Effector memory CD4-positive, alpha-beta T cell (primary cell): ENCODE measurements around the gene PPEF1.

Experiments used
- DNase-seq, 3 donors: peaks; one replicate each; pipeline ENCODE4 v3.0.0-alpha.2; 2020
- H3K27ac ChIP-seq: 2 replicates; pipeline ENCODE4 v1.7.0; 2013; ENCODE audit warnings: mild to moderate bottlenecking, low read length, moderate library complexity; ENCODE audit not compliant: insufficient read depth, poor library complexity, severe bottlenecking
- H3K27me3 ChIP-seq: replicated peaks from 2 replicates; pipeline ENCODE4 v1.7.0; 2013; ENCODE audit warnings: mild to moderate bottlenecking, low read length; ENCODE audit not compliant: insufficient read depth, control insufficient read depth, poor library complexity, severe bottlenecking
- H3K36me3 ChIP-seq: 2 replicates; pipeline ENCODE4 v1.7.0; 2013; ENCODE audit warnings: mild to moderate bottlenecking, low read length, moderate library complexity; ENCODE audit not compliant: control insufficient read depth, insufficient read depth
- H3K4me1 ChIP-seq: 2 replicates; pipeline ENCODE4 v1.7.0; 2013; ENCODE audit warnings: low read length, mild to moderate bottlenecking; ENCODE audit not compliant: control insufficient read depth, insufficient read depth, poor library complexity, severe bottlenecking
- H3K4me3 ChIP-seq: 2 replicates; pipeline ENCODE4 v1.7.0; 2013; ENCODE audit warnings: low read length, low read depth, mild to moderate bottlenecking; ENCODE audit not compliant: insufficient read depth, poor library complexity, severe bottlenecking
- H3K9me3 ChIP-seq: 2 replicates; pipeline ENCODE4 v1.7.0; 2013; ENCODE audit warnings: mild to moderate bottlenecking, low read length, moderate library complexity; ENCODE audit not compliant: control insufficient read depth

The PPEF1 gene

GRCh38 chrX:18676470-18676869 is 31.0 kb upstream of the PPEF1 start:
- H3K4me1 ChIP-seq, result no peaks in the 10 kb centered on the region
- no peak for DNase-seq

GRCh38 chrX:18677161-18677869 is 30.1 kb upstream of the PPEF1 start:
- no peaks in the 10 kb centered on the region for H3K27me3 ChIP-seq
- no peak overlapping the region for H3K27ac ChIP-seq
- DNase-seq, result no peak
- no peaks in the 10 kb centered on the region for H3K4me1 ChIP-seq
- H3K36me3 ChIP-seq, result no peaks in the 10 kb centered on the region
- no peaks in the 10 kb centered on the region for H3K9me3 ChIP-seq
- H3K4me3 ChIP-seq, result no peak overlapping the region

More at GRCh38 chrX:18676470-18676869, 31.0 kb upstream of the PPEF1 start:
- Histone ChIP-seq H3K36me3 (no peaks in the 10 kb centered on the region), H3K4me3 (no peak overlapping the region), H3K27me3 (no peaks in the 10 kb centered on the region), H3K9me3 (no peaks in the 10 kb centered on the region), H3K27ac (no peak overlapping the region)

GRCh38 chrX:18681996-18682395 is 25.4 kb upstream of the PPEF1 start:
- no peak for DNase-seq

GRCh38 chrX:18682979-18683387 is 24.5 kb upstream of the PPEF1 start:
- no peaks in the 10 kb centered on the region for H3K9me3 ChIP-seq
- DNase-seq, result no peak
- no peaks in the 10 kb centered on the region for H3K4me1 ChIP-seq
- no peak overlapping the region for H3K4me3 ChIP-seq
- no peaks in the 10 kb centered on the region for H3K36me3 ChIP-seq
- H3K27me3 ChIP-seq, result no peaks in the 10 kb centered on the region
- H3K27ac ChIP-seq, result no peak overlapping the region

More at GRCh38 chrX:18681996-18682395, 25.4 kb upstream of the PPEF1 start:
- Histone ChIP-seq H3K4me3 (no peak overlapping the region), H3K9me3 (no peaks in the 10 kb centered on the region), H3K27me3 (no peaks in the 10 kb centered on the region), H3K4me1 (no peaks in the 10 kb centered on the region), H3K27ac (no peak overlapping the region), H3K36me3 (no peaks in the 10 kb centered on the region)

- no peaks in the 10 kb centered on the region for H3K36me3 ChIP-seq
- H3K9me3 ChIP-seq, result no peaks in the 10 kb centered on the region
Observed at GRCh38 chrX:18687856-18688495, 19.5 kb upstream of the PPEF1 start.

GRCh38 chrX:18691431-18691830 is 16.0 kb upstream of the PPEF1 start:
- Histone ChIP-seq H3K27me3 (no peaks in the 10 kb centered on the region), H3K9me3 (no peaks in the 10 kb centered on the region), H3K4me3 (no peak overlapping the region), H3K4me1 (no peaks in the 10 kb centered on the region), H3K27ac (no peak overlapping the region), H3K36me3 (no peaks in the 10 kb centered on the region)
- DNase-seq, result no peak

More at GRCh38 chrX:18687856-18688495, 19.5 kb upstream of the PPEF1 start:
- no peak overlapping the region for H3K4me3 ChIP-seq
- H3K4me1 ChIP-seq, result no peaks in the 10 kb centered on the region
- no peaks in the 10 kb centered on the region for H3K27me3 ChIP-seq
- no peak for DNase-seq
- no peak overlapping the region for H3K27ac ChIP-seq

- Histone ChIP-seq H3K36me3 (no peaks in the 10 kb centered on the region), H3K4me1 (no peaks in the 10 kb centered on the region), H3K9me3 (no peaks in the 10 kb centered on the region), H3K4me3 (no peak overlapping the region), H3K27ac (no peak overlapping the region), H3K27me3 (no peaks in the 10 kb centered on the region)
- DNase-seq, result no peak
Observed at GRCh38 chrX:18692541-18692940, 14.9 kb upstream of the PPEF1 start.

- H3K4me1 ChIP-seq, result no peaks in the 10 kb centered on the region
- H3K27ac ChIP-seq, result no peak overlapping the region
- no peaks in the 10 kb centered on the region for H3K9me3 ChIP-seq
- no peak for DNase-seq
- H3K27me3 ChIP-seq, result no peaks in the 10 kb centered on the region
- no peak overlapping the region for H3K4me3 ChIP-seq
- no peaks in the 10 kb centered on the region for H3K36me3 ChIP-seq
Observed at GRCh38 chrX:18696653-18697052, 10.8 kb upstream of the PPEF1 start.

- Histone ChIP-seq H3K9me3 (no peaks in the 10 kb centered on the region), H3K27me3 (no peaks in the 10 kb centered on the region), H3K4me1 (no peaks in the 10 kb centered on the region), H3K4me3 (no peak overlapping the region), H3K27ac (no peak overlapping the region), H3K36me3 (no peaks in the 10 kb centered on the region)
- no peak for DNase-seq
Observed at GRCh38 chrX:18698737-18699650, 8.5 kb upstream of the PPEF1 start.
